BLaER1 (cell line): ENCODE measurements around the gene FAM78A.
A peak's percentile ranks its signal among the peaks of the same experiment; 100 is the strongest.

ENCODE experiments used
- H3K27ac ChIP-seq: shearing (Covaris generic); formaldehyde crosslinking; 2 replicates; pipeline ENCODE4 v1.8.1; 2022
- H3K27me3 ChIP-seq: shearing (Covaris generic); formaldehyde crosslinking; 2 replicates; pipeline ENCODE4 v1.8.1; 2022
- H3K36me3 ChIP-seq: shearing (Covaris generic); formaldehyde crosslinking; 2 replicates; pipeline ENCODE4 v1.8.1; 2022
- H3K4me1 ChIP-seq: shearing (Covaris generic); formaldehyde crosslinking; 2 replicates; pipeline ENCODE4 v1.8.1; 2022
- H3K4me2 ChIP-seq: shearing (Covaris generic); formaldehyde crosslinking; 2 replicates; pipeline ENCODE4 v1.8.1; 2022
- H3K4me3 ChIP-seq: shearing (Covaris generic); formaldehyde crosslinking; 2 replicates; pipeline ENCODE4 v1.8.1; 2022
- H3K9ac ChIP-seq: shearing (Covaris generic); formaldehyde crosslinking; 2 replicates; pipeline ENCODE4 v1.8.1; 2022
- H3K9me3 ChIP-seq: shearing (Covaris generic); formaldehyde crosslinking; 2 replicates; pipeline ENCODE4 v1.8.1; 2022
- H4K20me1 ChIP-seq: shearing (Covaris generic); formaldehyde crosslinking; 2 replicates; pipeline ENCODE4 v1.8.1; 2022
- Cebpa-rat ChIP-seq: shearing (Covaris generic); IDR thresholded peaks from 2 replicates; pipeline ENCODE4 v1.8.1; 2022

The FAM78A gene

GRCh38 chr9:131281119-131281965 lies 5.0 kb upstream of the FAM78A start:
- H3K4me2 ChIP-seq = no peak overlapping the region
- H3K27ac ChIP-seq = no peak overlapping the region
- H3K4me1 ChIP-seq = peaks cover 18% of the 10 kb centered on the region
- no peaks in the 10 kb centered on the region for H3K9me3 ChIP-seq
- no peak overlapping the region for H3K4me3 ChIP-seq
- H3K9ac ChIP-seq = no peak overlapping the region
- peaks cover 64% of the 10 kb centered on the region for H3K27me3 ChIP-seq
- TF ChIP-seq Cebpa-rat = no peak
- no peaks in the 10 kb centered on the region for H3K36me3 ChIP-seq
- H4K20me1 ChIP-seq = no peaks in the 10 kb centered on the region; the same call in 1 of the 2 replicates

- Histone ChIP-seq H3K4me2 (no peak overlapping the region), H3K9me3 (no peaks in the 10 kb centered on the region), H3K9ac (no peak overlapping the region), H3K4me3 (no peak overlapping the region), H3K36me3 (no peaks in the 10 kb centered on the region), H3K27me3 (peaks cover 71% of the 10 kb centered on the region), H3K4me1 (peaks cover 25% of the 10 kb centered on the region), H4K20me1 (peaks cover 6% of the 10 kb centered on the region), H3K27ac (no peak overlapping the region)
- TF ChIP-seq Cebpa-rat = no peak
Measured at GRCh38 chr9:131280660-131281059, 4.3 kb upstream of the FAM78A start.

GRCh38 chr9:131279863-131280570 lies 3.7 kb upstream of the FAM78A start:
- Histone ChIP-seq H3K9me3 (no peaks in the 10 kb centered on the region), H3K9ac (no peak overlapping the region), H3K27me3 (peaks cover 78% of the 10 kb centered on the region), H3K4me2 (no peak overlapping the region), H3K4me3 (no peak overlapping the region), H3K4me1 (peaks cover 32% of the 10 kb centered on the region), H3K27ac (no peak overlapping the region), H3K36me3 (no peaks in the 10 kb centered on the region), H4K20me1 (peaks cover 12% of the 10 kb centered on the region)
- no peak for TF ChIP-seq Cebpa-rat

- Histone ChIP-seq H3K4me3 (no peak overlapping the region), H3K36me3 (no peaks in the 10 kb centered on the region), H3K4me1 (peaks cover 38% of the 10 kb centered on the region), H3K4me2 (peak overlapping the region; percentile 96), H3K9ac (no peak overlapping the region), H3K27ac (no peak overlapping the region), H3K9me3 (no peaks in the 10 kb centered on the region), H3K27me3 (peaks cover 78% of the 10 kb centered on the region), H4K20me1 (peaks cover 18% of the 10 kb centered on the region)
- TF ChIP-seq Cebpa-rat = no peak
Measured at GRCh38 chr9:131279196-131279862, 3.0 kb upstream of the FAM78A start.

- H3K36me3 ChIP-seq = no peaks in the 10 kb centered on the region
- H4K20me1 ChIP-seq = peaks cover 18% of the 10 kb centered on the region
- no peaks in the 10 kb centered on the region for H3K9me3 ChIP-seq
- no peak overlapping the region for H3K27ac ChIP-seq
- peaks cover 44% of the 10 kb centered on the region for H3K4me1 ChIP-seq
- peaks cover 78% of the 10 kb centered on the region for H3K27me3 ChIP-seq
- TF ChIP-seq Cebpa-rat = no peak
- no peak overlapping the region for H3K4me3 ChIP-seq
- no peak overlapping the region for H3K9ac ChIP-seq
- H3K4me2 ChIP-seq = peak overlapping the region; percentile 96
Measured at GRCh38 chr9:131278702-131279111, 2.4 kb upstream of the FAM78A start.

GRCh38 chr9:131277910-131278701 lies 1.8 kb upstream of the FAM78A start:
- Histone ChIP-seq H3K27me3 (peaks cover 78% of the 10 kb centered on the region), H3K27ac (peak overlapping the region; percentile 31)
- TF ChIP-seq Cebpa-rat = no peak

GRCh38 chr9:131277287-131277909 lies 1.1 kb upstream of the FAM78A start:
- no peak for TF ChIP-seq Cebpa-rat
- H3K27me3 ChIP-seq = peaks cover 78% of the 10 kb centered on the region

More at GRCh38 chr9:131277910-131278701, 1.8 kb upstream of the FAM78A start:
- H3K36me3 ChIP-seq = no peaks in the 10 kb centered on the region
- H3K9me3 ChIP-seq = no peaks in the 10 kb centered on the region
- peak overlapping the region; percentile 96 for H3K4me2 ChIP-seq
- H3K4me1 ChIP-seq = peaks cover 50% of the 10 kb centered on the region
- peak overlapping the region; percentile 76 for H3K4me3 ChIP-seq
- H4K20me1 ChIP-seq = peaks cover 18% of the 10 kb centered on the region
- H3K9ac ChIP-seq = peak overlapping the region; percentile 73

GRCh38 chr9:131276891-131277286 lies 579 bp upstream of the FAM78A start:
- Histone ChIP-seq H3K27me3 (peaks cover 78% of the 10 kb centered on the region), H3K9ac (peak overlapping the region; percentile 73), H3K4me1 (peaks cover 60% of the 10 kb centered on the region), H3K4me2 (peak overlapping the region; percentile 96), H3K9me3 (no peaks in the 10 kb centered on the region), H4K20me1 (peaks cover 18% of the 10 kb centered on the region), H3K4me3 (peak overlapping the region; percentile 76), H3K36me3 (no peaks in the 10 kb centered on the region), H3K27ac (peak overlapping the region; percentile 72)
- TF ChIP-seq Cebpa-rat = no peak

More at GRCh38 chr9:131277287-131277909, 1.1 kb upstream of the FAM78A start:
- Histone ChIP-seq H3K4me1 (peaks cover 55% of the 10 kb centered on the region), H3K36me3 (no peaks in the 10 kb centered on the region), H3K27ac (peak overlapping the region; percentile 31), H3K9ac (peak overlapping the region; percentile 73), H4K20me1 (peaks cover 18% of the 10 kb centered on the region), H3K4me2 (peak overlapping the region; percentile 96), H3K9me3 (no peaks in the 10 kb centered on the region), H3K4me3 (peak overlapping the region; percentile 76)
